Measurements from ENCODE around the gene SPTBN1. TPM values are rescaled to one million over a fixed set of nuclear protein-coding genes. Genes with fewer than 3 reads are reported as not detected.

The SPTBN1 gene
- total RNA-seq, 2 donors from 2014 or later, result 415 to 524 TPM

DNA sequence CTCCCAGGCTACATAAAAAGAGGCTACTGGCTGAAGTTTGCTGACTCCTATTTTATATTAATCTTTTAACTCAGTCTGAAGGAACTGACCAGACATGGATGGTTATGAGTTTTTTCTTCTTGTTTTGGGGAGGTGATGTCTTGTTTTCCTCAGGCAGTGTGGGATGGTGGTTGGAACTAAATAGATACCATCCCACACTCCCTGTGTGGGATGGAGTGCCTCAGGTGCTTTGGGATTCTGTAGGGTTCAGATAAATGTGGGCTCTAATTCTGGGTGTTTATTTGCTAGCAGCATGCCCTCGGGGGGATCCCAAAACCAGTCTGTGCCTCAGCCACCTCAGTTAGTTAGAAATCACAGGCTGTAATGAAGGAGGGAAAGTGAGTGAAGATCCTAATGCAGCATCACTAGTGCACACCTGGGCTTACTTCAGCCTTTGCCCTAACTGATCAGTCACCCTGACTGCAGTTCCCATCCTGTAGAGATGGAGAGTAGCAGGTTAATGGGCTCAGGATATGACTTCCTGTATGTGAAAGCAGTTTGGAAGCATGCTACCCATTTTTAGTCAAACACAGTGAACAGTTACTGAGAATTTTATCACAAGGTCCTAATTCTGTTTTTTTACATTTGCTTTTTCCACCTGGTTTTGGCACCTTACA lies 132.2 kb downstream of the SPTBN1 start:
- DNase-seq (ENCODE audit: low spot score), result no peak
- Histone ChIP-seq H3K36me3 (no peaks in the 10 kb centered on the region), H3K4me1 (ENCODE audit: control insufficient read depth in 1 of 2, low read depth in 2 of 2) (peaks cover 0 to 51% of the 10 kb centered on the region in 2 donors)

DNA sequence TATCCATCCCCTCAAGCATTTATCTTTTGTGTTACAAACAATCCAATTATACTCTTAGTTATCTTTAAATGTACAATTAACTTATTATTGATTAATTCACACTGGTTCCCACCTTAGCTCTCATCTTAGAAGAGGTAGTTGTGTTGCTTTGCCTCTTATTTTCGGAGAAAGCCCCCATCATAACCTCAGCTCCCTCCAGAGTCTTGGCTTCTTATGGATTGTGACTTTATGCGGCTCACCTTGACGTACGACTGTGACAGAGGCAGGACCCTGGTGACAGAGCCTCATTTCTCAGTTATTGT lies 132.9 kb downstream of the SPTBN1 start:
- no peaks in the 10 kb centered on the region for H3K27me3 ChIP-seq (replicated peaks; ENCODE audit: insufficient read depth)
- H3K4me3 ChIP-seq, result no peak overlapping the region
- H3K36me3 ChIP-seq, result no peaks in the 10 kb centered on the region
- no peak for DNase-seq (ENCODE audit: low spot score)
- no peaks in the 10 kb centered on the region for H3K9me3 ChIP-seq
- TF ChIP-seq, protein P1, sequence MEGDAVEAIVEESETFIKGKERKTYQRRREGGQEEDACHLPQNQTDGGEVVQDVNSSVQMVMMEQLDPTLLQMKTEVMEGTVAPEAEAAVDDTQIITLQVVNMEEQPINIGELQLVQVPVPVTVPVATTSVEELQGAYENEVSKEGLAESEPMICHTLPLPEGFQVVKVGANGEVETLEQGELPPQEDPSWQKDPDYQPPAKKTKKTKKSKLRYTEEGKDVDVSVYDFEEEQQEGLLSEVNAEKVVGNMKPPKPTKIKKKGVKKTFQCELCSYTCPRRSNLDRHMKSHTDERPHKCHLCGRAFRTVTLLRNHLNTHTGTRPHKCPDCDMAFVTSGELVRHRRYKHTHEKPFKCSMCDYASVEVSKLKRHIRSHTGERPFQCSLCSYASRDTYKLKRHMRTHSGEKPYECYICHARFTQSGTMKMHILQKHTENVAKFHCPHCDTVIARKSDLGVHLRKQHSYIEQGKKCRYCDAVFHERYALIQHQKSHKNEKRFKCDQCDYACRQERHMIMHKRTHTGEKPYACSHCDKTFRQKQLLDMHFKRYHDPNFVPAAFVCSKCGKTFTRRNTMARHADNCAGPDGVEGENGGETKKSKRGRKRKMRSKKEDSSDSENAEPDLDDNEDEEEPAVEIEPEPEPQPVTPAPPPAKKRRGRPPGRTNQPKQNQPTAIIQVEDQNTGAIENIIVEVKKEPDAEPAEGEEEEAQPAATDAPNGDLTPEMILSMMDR (IDR thresholded peaks at IDR 0.05), result no peak
- peaks cover 0 to 49% of the 10 kb centered on the region in 2 donors for H3K4me1 ChIP-seq (ENCODE audit: control insufficient read depth in 1 of 2, low read depth in 2 of 2)
- ATAC-seq (ENCODE audit: insufficient number of reproducible peaks, low FRiP score, low read depth), result no peak
- H3K27ac ChIP-seq, result no peak overlapping the region

More for the DNA sequence above, 132.2 kb downstream of the SPTBN1 start:
- Histone ChIP-seq H3K27ac (no peak overlapping the region), H3K4me3 (no peak overlapping the region), H3K27me3 (replicated peaks; ENCODE audit: insufficient read depth) (no peaks in the 10 kb centered on the region), H3K9me3 (no peaks in the 10 kb centered on the region)
- ATAC-seq (ENCODE audit: insufficient number of reproducible peaks, low FRiP score, low read depth), result no peak
- TF ChIP-seq, protein P1 (IDR thresholded peaks at IDR 0.05), result no peak

DNA sequence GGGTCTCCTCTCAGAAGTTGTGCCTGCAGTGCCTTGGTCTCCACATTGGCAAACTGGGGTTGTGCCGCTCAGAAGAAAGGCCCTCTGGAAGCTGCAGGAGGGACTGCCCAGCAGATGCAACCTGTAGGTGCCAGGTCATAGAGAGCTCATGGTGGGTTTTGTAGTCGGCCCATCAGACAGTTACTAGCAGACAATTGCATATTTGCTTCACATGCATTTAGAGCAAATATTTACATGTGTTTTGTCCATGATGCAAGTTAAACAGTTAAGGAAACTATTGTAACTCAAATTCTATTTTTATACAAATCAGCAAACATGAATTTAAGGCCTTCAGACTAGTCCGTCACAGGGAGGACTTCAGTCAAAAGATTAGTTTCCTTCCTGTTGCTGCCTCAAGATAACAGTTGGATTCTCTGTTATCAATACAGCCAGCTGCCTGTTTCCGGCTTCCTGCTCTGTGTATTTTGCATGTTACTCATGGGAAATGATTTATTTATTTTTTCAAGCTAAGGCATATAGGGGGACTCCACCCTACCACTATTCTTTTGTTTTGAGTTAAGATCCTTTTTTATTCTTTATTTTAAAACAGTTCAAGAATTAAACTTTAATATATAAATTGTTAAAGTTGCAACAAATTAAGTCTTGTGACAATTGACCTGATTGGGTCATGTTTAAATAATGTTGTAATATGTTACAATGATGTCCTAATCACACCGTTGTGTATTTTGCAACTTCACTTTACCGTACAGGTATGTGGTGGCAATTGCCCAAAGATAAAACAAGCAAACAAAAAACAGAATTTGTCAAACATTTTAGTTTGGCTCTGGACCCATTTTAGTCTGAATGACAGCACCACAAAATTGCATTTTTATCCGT lies 133.5 kb downstream of the SPTBN1 start:
- Histone ChIP-seq H3K36me3 (no peaks in the 10 kb centered on the region), H3K4me1 (ENCODE audit: control insufficient read depth in 1 of 2, low read depth in 2 of 2) (peaks cover 0 to 49% of the 10 kb centered on the region in 2 donors), H3K4me3 (no peak overlapping the region), H3K27ac (no peak overlapping the region), H3K27me3 (replicated peaks; ENCODE audit: insufficient read depth) (no peaks in the 10 kb centered on the region), H3K9me3 (no peaks in the 10 kb centered on the region)
- TF ChIP-seq, protein P1 (IDR thresholded peaks at IDR 0.05), result no peak
- DNase-seq (ENCODE audit: low spot score) (no peak), ATAC-seq (ENCODE audit: insufficient number of reproducible peaks, low FRiP score, low read depth) (no peak)

DNA sequence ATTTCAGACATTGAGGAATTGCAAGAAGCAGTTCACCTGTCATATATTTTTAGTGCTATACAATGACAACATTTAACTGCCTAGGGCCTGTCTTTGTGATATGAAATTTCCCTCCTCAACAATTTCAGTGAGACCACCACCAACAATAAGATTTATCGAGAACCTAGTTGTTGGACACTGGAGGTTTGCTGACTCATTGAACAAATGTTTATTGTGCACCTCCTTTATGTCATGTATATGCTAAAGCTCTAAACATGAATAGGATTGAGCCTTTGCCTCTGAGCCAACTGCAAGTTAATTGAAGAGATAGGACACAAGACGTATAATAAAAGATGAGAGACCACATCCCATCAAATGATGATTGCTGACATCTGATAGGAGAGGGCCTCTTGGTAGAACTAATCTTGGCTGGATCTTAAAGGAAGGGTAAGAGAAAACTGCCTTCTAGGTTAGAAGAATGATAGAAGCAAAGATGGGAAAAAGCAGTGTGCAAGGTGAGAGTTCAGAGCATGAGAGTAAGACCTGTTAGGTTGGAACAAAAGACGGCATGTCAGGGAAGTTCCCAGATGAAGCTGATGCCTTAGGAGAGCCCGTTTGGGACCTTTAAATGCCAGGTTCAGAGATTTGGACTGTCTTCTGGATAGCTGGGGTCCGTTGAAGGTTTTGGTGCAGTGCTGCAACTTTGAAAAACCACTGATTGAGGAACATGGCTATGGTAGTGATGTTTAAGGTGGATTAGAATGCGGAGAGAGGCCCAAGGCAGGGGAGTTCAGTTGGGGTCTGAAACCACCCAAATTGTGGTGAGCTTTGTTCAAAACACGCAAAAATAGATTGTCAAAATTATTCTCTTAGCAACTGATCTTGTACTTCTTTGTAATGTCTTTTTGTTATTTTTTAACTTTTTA lies 134.3 kb downstream of the SPTBN1 start:
- no peaks in the 10 kb centered on the region for H3K36me3 ChIP-seq
- H3K9me3 ChIP-seq, result no peaks in the 10 kb centered on the region
- DNase-seq (ENCODE audit: low spot score) (no peak), ATAC-seq (ENCODE audit: insufficient number of reproducible peaks, low FRiP score, low read depth) (no peak)
- H3K27ac ChIP-seq, result no peak overlapping the region
- TF ChIP-seq, protein P1 (IDR thresholded peaks at IDR 0.05), result no peak
- H3K4me1 ChIP-seq (ENCODE audit: control insufficient read depth in 1 of 2, low read depth in 2 of 2), result peaks cover 2 to 49% of the 10 kb centered on the region in 2 donors
- H3K4me3 ChIP-seq, result no peak overlapping the region
- H3K27me3 ChIP-seq (replicated peaks; ENCODE audit: insufficient read depth), result no peaks in the 10 kb centered on the region

DNA sequence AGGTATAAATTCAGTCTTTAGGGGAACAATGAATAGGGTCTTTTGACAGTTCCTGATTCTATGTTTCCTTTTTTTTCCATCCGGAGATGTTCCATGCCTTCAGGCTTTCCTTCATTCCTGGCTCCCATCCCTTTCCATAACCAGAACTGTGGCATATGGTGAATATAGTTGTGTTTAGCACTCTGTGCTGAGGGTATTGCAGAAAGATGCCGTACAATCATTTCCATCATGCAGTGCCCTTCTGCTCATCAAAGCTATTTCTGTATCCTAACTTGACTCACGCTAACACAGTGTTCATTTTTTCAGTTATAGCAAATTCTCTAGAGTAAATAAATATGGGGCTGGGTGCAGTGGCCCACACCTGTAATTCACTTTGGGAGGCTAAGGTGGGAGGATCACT lies 135.4 kb downstream of the SPTBN1 start:
- TF ChIP-seq, protein P1 (IDR thresholded peaks at IDR 0.05), result no peak
- Histone ChIP-seq H3K36me3 (no peaks in the 10 kb centered on the region), H3K4me1 (ENCODE audit: control insufficient read depth in 1 of 2, low read depth in 2 of 2) (peaks cover 10 to 49% of the 10 kb centered on the region in 2 donors), H3K9me3 (no peaks in the 10 kb centered on the region), H3K4me3 (no peak overlapping the region), H3K27me3 (replicated peaks; ENCODE audit: insufficient read depth) (no peaks in the 10 kb centered on the region), H3K27ac (no peak overlapping the region)
- ATAC-seq (ENCODE audit: insufficient number of reproducible peaks, low FRiP score, low read depth) (no peak), DNase-seq (ENCODE audit: low spot score) (no peak)
